HCEC 1CT (cell line): ENCODE measurements around the gene TCL1B.

ENCODE experiments used
- DNase-seq: peaks from one replicate; pipeline ENCODE4 v3.0.0-alpha.2; 2017

Gene TCL1B

GRCh38 chr14:95667249-95667693, 19.0 kb upstream of the TCL1B start:
- no peak for DNase-seq

GRCh38 chr14:95668235-95668772, 17.9 kb upstream of the TCL1B start:
- DNase-seq = no peak

GRCh38 chr14:95674613-95675012, 11.6 kb upstream of the TCL1B start:
- DNase-seq = no peak

- no peak for DNase-seq
Measured at GRCh38 chr14:95675486-95675885, 10.7 kb upstream of the TCL1B start.

GRCh38 chr14:95677179-95677835, 8.9 kb upstream of the TCL1B start:
- no peak for DNase-seq

- DNase-seq = no peak
Measured at GRCh38 chr14:95679148-95679815, 6.9 kb upstream of the TCL1B start.

- DNase-seq = no peak
Measured at GRCh38 chr14:95679998-95680735, 6.1 kb upstream of the TCL1B start.

- DNase-seq = no peak
Measured at GRCh38 chr14:95681153-95681552, 5.1 kb upstream of the TCL1B start.

GRCh38 chr14:95683793-95684192, 2.4 kb upstream of the TCL1B start:
- no peak for DNase-seq

GRCh38 chr14:95686935-95687334, 709 bp downstream of the TCL1B start:
- DNase-seq = no peak

- DNase-seq = no peak
Measured at GRCh38 chr14:95689441-95689840, 3.2 kb downstream of the TCL1B start.

GRCh38 chr14:95690815-95691214, 4.6 kb downstream of the TCL1B start:
- DNase-seq = no peak

- no peak for DNase-seq
Measured at GRCh38 chr14:95691591-95691990, 5.4 kb downstream of the TCL1B start.

- DNase-seq = no peak
Measured at GRCh38 chr14:95692109-95692508, 5.9 kb downstream of the TCL1B start.

GRCh38 chr14:95695051-95695450, 8.8 kb downstream of the TCL1B start:
- no peak for DNase-seq

- no peak for DNase-seq
Measured at GRCh38 chr14:95695913-95696312, 9.7 kb downstream of the TCL1B start.

GRCh38 chr14:95696741-95697140, 10.5 kb downstream of the TCL1B start:
- no peak for DNase-seq

GRCh38 chr14:95697764-95698163, 11.5 kb downstream of the TCL1B start:
- no peak for DNase-seq

- DNase-seq = no peak
Measured at GRCh38 chr14:95698287-95698686, 12.1 kb downstream of the TCL1B start.

- no peak for DNase-seq
Measured at GRCh38 chr14:95699412-95699811, 13.2 kb downstream of the TCL1B start.

- no peak for DNase-seq
Measured at GRCh38 chr14:95700221-95700976, 14.2 kb downstream of the TCL1B start.

GRCh38 chr14:95701846-95702221, 15.6 kb downstream of the TCL1B start:
- no peak for DNase-seq

- DNase-seq = no peak
Measured at GRCh38 chr14:95703341-95703740, 17.1 kb downstream of the TCL1B start.
